GM12878 (cell line): Measurements from ENCODE around the gene DHRS12. TPM values are rescaled to one million over a fixed set of nuclear protein-coding genes. Genes with fewer than 3 reads are reported as not detected.

Experiments
- ATAC-seq: fragments of 200-7000 bp; cut with Tn5 transposase; 3 replicates; pipeline ENCODE4 v1.9.1; 2020; ENCODE audit warnings: mild to moderate bottlenecking, moderate library complexity
- BruUV-seq: library from RNA; stranded (reverse); fragments of 400-500 nt; replicated peaks from 2 replicates; lab custom pipeline; 2021; lab: Mats Ljungman, UMichigan
- CTCF ChIA-PET: fragments of 300-600 bp; sonication (Branson Sonifier 250); formaldehyde crosslinking; extraction: SDS; loops from one replicate; lab custom pipeline; 2021; ENCODE audit warnings: inconsistent platforms; lab: Yijun Ruan, JAX
- POLR2A ChIA-PET: fragments of 350-600 bp; formaldehyde crosslinking; extraction: SDS; loops from one replicate; lab custom pipeline; 2021; ENCODE audit warnings: inconsistent platforms; lab: Charles Lee
- RAD21 ChIA-PET: fragments of 300-600 bp; sonication (Branson Sonifier 250); formaldehyde crosslinking; loops from one replicate; lab custom pipeline; 2023; ENCODE audit warnings: antibody characterized with exemption; ENCODE audit not compliant: unreplicated experiment; lab: Charles Lee
- SMC1A ChIA-PET: fragments of 300-600 bp; sonication (Branson Sonifier 250); formaldehyde crosslinking; loops from one replicate; lab custom pipeline; 2023; ENCODE audit not compliant: unreplicated experiment, uncharacterized antibody; lab: Charles Lee
- DNase-seq: peaks from one replicate; pipeline ENCODE4 v3.0.0-alpha.2; 2011; ENCODE audit warnings: low read depth, low spot score
- FAIRE-seq: peaks from 3 replicates; lab custom pipeline; 2011; peaks lifted over from hg19 to GRCh38; lab: Jason Lieb, UNC
- H2AFZ ChIP-seq: 2 replicates; pipeline ENCODE4 v1.6.0; 2011; ENCODE audit warnings: low read depth, low read length, control low read depth; ENCODE audit not compliant: control insufficient read depth
- H3K27ac ChIP-seq: 2 replicates; pipeline ENCODE4 v1.5.1; 2011; ENCODE audit warnings: control low read depth; ENCODE audit not compliant: control insufficient read depth, insufficient read depth
- H3K27me3 ChIP-seq, 2 experiments: replicated peaks in 1 of 2; 2 replicates each; pipeline versions ENCODE4 v1.6.0 to v1.6.1; 2011; ENCODE audit warnings: low read length in 1 of 2; ENCODE audit not compliant: control insufficient read depth in 2 of 2, insufficient read depth in 2 of 2
- H3K36me3 ChIP-seq, 2 experiments: 2 replicates each; pipeline ENCODE4 v1.5.1; 2011; ENCODE audit warnings: low read length in 1 of 2; ENCODE audit not compliant: control insufficient read depth in 2 of 2, insufficient read depth in 2 of 2
- H3K4me1 ChIP-seq: 2 replicates; pipeline ENCODE4 v1.6.1; 2011; ENCODE audit warnings: mild to moderate bottlenecking, low read length, moderate library complexity, mixed read lengths; ENCODE audit not compliant: control insufficient read depth, insufficient read depth
- H3K4me2 ChIP-seq: 2 replicates; pipeline ENCODE4 v1.6.0; 2011; ENCODE audit warnings: control low read depth; ENCODE audit not compliant: control insufficient read depth, insufficient read depth
- H3K4me3 ChIP-seq: fragments of 200-600 bp; sonication (generic); 2 replicates; pipeline ENCODE4 v1.5.1; 2016
- H3K79me2 ChIP-seq: 2 replicates; pipeline ENCODE4 v1.6.0; 2011; ENCODE audit warnings: low read length; ENCODE audit not compliant: control insufficient read depth, insufficient read depth
- H3K9ac ChIP-seq: 2 replicates; pipeline ENCODE4 v1.8.0; 2011; ENCODE audit warnings: low read length, control low read depth, mixed read lengths; ENCODE audit not compliant: control insufficient read depth, insufficient read depth
- H3K9me3 ChIP-seq: replicated peaks from 3 replicates; pipeline ENCODE4 v1.5.1; 2011; ENCODE audit warnings: mild to moderate bottlenecking, low read length; ENCODE audit not compliant: control insufficient read depth, insufficient read depth
- H4K20me1 ChIP-seq: 2 replicates; pipeline ENCODE4 v1.6.0; 2011; ENCODE audit not compliant: control insufficient read depth, insufficient read depth
- ASH2L ChIP-seq: fragments of 300-600, 200-600 bp; sonication (generic); IDR thresholded peaks from 2 replicates; pipeline ENCODE4 v1.6.1; 2017; ENCODE audit warnings: low read depth, mild to moderate bottlenecking, borderline replicate concordance
- CREB1 ChIP-seq: IDR thresholded peaks from 2 replicates; pipeline ENCODE4 v1.6.1; 2012; ENCODE audit warnings: low read depth, mild to moderate bottlenecking, inconsistent platforms
- NR2F1 ChIP-seq: fragments of 450-650 bp; conservative IDR thresholded peaks from 2 replicates; pipeline ENCODE4 v1.6.1; 2017; ENCODE audit warnings: mild to moderate bottlenecking
- RELB ChIP-seq: fragments of 450-650 bp; IDR thresholded peaks from 2 replicates; pipeline ENCODE4 v1.6.1; 2017; ENCODE audit warnings: low read depth, mild to moderate bottlenecking, moderate library complexity
- RFX5 ChIP-seq: IDR thresholded peaks from 2 replicates; pipeline ENCODE4 v1.6.1; 2011; ENCODE audit warnings: low read depth, low read length, improper control_type of control experiment
- SIN3A ChIP-seq: IDR thresholded peaks from 2 replicates; pipeline ENCODE4 v1.6.1; 2012; ENCODE audit warnings: low read depth, low read length, improper control_type of control experiment
- WGBS: methylation state at CpG from one replicate; pipeline ENCODE4 v1.1.6; 2016; ENCODE audit warnings: low lambda C conversion rate; ENCODE audit not compliant: insufficient replicate concordance, insufficient coverage; ENCODE audit errors: missing lambda C conversion rate; 5-methylcytosine and 5-hydroxymethylcytosine counted together
- in situ Hi-C: fragments of 300-500 bp; cut with MboI; formaldehyde crosslinking; loops from 9 replicates; pipeline ENCODE4 v1.14.3; 2018; ENCODE audit warnings: mixed read lengths
- intact Hi-C: fragments of 100-400 bp; cut with micrococcal nuclease; formaldehyde crosslinking; loops from one replicate; pipeline ENCODE4 v1.14.2; 2022; ENCODE audit not compliant: unreplicated experiment
- polyA plus RNA-seq, 11 experiments: library from polyadenylated mRNA; depleted of rRNA in 4 of 11; unstranded in 6 of 11; stranded (reverse) in 5 of 11; fragments of >200 nt; fragmentation: Nextera tagmentation in 4 of 11; fragmentation: Illumina TruSeq in 1 of 11; extraction: Ambion mirVana in 4 of 11; extraction: Trizol in 1 of 11; gene quantifications; 1 replicate in 1 of 11; 2 replicates in 10 of 11; pipeline versions ENCODE4 v1.2.1 to v1.2.3, GENCODE V29; 2011 to 2016; ENCODE audit warnings: inconsistent platforms in 2 of 11, missing spikeins in 2 of 11, low read depth in 1 of 11
- total RNA-seq, 4 experiments: library from RNA; depleted of rRNA in 3 of 4; stranded (reverse); fragments of >200 nt in 3 of 4; fragmentation: Illumina TruSeq in 1 of 4; extraction: Trizol in 1 of 4; gene quantifications; 2 replicates each; pipeline versions ENCODE4 v1.2.1 to v1.2.3, GENCODE V29; 2013 to 2021
- TF ChIP-seq, protein P1 (sequence below): fragments of 450-650 bp; IDR thresholded peaks from 2 replicates; pipeline ENCODE4 v1.6.1; 2018; ENCODE audit warnings: borderline replicate concordance, mild to moderate bottlenecking; ENCODE audit not compliant: partially characterized antibody

Gene DHRS12
- total and polyA plus RNA-seq, 10 of the 15 experiments (the other 5 are each of a cell fraction or from before 2014, with no cell fraction given): 2.9 to 11.3 (median 8.2) TPM

DNA sequence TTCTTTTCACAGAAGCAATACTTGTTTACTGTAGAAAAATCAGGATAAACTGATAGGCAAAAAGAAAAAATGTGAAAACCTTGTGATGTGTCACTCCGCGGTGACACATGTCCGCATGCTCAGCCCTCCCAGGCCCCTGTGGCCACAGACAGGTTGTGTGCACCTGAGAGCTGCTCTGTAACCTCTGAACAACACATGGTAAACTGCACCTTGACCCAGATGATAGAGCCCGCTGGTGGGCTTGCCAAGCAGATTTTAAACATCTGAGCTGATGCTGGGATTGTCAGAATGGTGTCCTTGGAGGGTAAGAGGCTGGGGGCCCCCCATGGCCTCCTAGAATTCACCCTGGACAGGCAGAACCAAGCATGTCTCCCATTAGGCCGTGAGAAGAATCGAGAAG, 33.8 kb downstream of the DHRS12 start (continued):
- TF ChIP-seq, protein P1, sequence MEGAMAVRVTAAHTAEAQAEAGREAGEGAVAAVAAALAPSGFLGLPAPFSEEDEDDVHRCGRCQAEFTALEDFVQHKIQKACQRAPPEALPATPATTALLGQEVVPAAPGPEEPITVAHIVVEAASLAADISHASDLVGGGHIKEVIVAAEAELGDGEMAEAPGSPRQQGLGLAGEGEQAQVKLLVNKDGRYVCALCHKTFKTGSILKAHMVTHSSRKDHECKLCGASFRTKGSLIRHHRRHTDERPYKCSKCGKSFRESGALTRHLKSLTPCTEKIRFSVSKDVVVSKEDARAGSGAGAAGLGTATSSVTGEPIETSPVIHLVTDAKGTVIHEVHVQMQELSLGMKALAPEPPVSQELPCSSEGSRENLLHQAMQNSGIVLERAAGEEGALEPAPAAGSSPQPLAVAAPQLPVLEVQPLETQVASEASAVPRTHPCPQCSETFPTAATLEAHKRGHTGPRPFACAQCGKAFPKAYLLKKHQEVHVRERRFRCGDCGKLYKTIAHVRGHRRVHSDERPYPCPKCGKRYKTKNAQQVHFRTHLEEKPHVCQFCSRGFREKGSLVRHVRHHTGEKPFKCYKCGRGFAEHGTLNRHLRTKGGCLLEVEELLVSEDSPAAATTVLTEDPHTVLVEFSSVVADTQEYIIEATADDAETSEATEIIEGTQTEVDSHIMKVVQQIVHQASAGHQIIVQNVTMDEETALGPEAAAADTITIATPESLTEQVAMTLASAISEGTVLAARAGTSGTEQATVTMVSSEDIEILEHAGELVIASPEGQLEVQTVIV: no peak
- TF ChIP-seq ASH2L: no peak

DNA sequence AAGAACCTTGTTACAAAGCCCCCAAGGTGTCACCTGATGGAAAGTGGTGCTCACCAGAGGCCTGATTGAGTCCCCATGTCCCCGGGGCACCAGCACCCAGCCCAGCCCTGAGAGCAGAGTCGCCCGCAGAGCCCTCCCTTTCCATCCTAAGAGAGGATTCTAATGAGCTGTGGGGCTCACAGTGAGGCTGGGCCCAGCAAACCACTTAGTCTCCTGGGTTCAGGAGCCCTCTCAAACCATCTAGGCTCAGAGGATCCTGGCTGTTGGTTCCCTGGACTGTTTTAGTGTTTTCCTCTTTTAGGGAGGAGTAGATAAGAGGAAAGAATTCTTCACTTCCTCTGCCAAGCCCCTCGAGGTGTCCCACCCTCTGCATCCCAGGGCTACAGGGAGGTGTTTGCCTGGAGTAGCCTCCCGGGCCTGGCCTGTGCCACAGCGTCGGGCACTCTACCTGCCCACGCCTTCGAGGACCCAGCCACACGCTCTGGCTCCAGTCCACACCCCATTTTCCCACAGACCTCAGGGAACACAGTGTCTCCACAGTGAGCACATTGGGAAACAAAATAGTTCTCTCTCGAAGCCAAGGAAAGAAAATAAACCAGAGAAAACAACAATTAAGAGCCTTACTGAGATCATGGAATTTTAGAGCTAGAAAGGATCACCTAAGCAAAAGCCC, 34.4 kb downstream of the DHRS12 start:
- no peaks in the 10 kb centered on the region for H3K36me3 ChIP-seq
- intact Hi-C loops (no loop called here), in situ Hi-C loops (no loop called here)
- DNase-seq (no peak), ATAC-seq (no peak), FAIRE-seq (no peak)
- SMC1A ChIA-PET: no interaction called here
- no peak overlapping the region for H2AFZ ChIP-seq
- no peak overlapping the region for H3K9ac ChIP-seq
- H3K9me3 ChIP-seq: no peaks in the 10 kb centered on the region
- no peaks in the 10 kb centered on the region for H3K79me2 ChIP-seq
- no peak for TF ChIP-seq CREB1
- no peak for TF ChIP-seq NR2F1
- TF ChIP-seq SIN3A: no peak
- TF ChIP-seq RELB: no peak
- TF ChIP-seq RFX5: no peak
- H3K4me3 ChIP-seq: no peak overlapping the region
- H3K4me2 ChIP-seq: no peak overlapping the region
- RAD21 ChIA-PET: interaction anchor here (1.3 kb wide), 1 partner anchor 28 kb away, joined by 3 read pairs; no protein-coding TSS in a partner anchor
- H3K27ac ChIP-seq: no peak overlapping the region
- H3K27me3 ChIP-seq: no peaks in the 10 kb centered on the region
- CTCF ChIA-PET: interaction anchor here (1.2 kb wide), 1 partner anchor 10 kb away, joined by 3 read pairs; no protein-coding TSS in a partner anchor
- POLR2A ChIA-PET: no interaction called here
- 92% methylated on average over 11 of the region's 11 CpGs for WGBS
- no TSS peak for BruUV-seq
- H3K4me1 ChIP-seq: peaks cover 10% of the 10 kb centered on the region
- H4K20me1 ChIP-seq: no peaks in the 10 kb centered on the region
